Uterus (tissue), 4 donors: Measurements from ENCODE around the gene ASIC2. TPM values are rescaled to one million over a fixed set of nuclear protein-coding genes. Genes with fewer than 3 reads are reported as not detected.

Experiments used
- DNase-seq, 2 donors: peaks; one replicate each; pipeline ENCODE4 v3.0.0-alpha.2; 2019 to 2020
- H3K27ac ChIP-seq, 2 donors: fragments of 200-600 bp; sonication (generic); 1 replicate in 1 of 2; 2 replicates in 1 of 2; pipeline ENCODE4 v1.5.1; 2016 to 2018
- H3K27me3 ChIP-seq, 2 donors: fragments of 200-600 bp; sonication (generic); one replicate each; pipeline ENCODE4 v1.5.1; 2018 to 2019; ENCODE audit warnings: control low read depth in 1 of 2
- H3K36me3 ChIP-seq, 2 donors: fragments of 200-600 bp; sonication (generic); one replicate each; pipeline ENCODE4 v1.5.1; 2019; ENCODE audit warnings: control low read depth in 1 of 2
- H3K4me1 ChIP-seq, 2 donors: fragments of 200-600 bp; sonication (generic); one replicate each; pipeline ENCODE4 v1.5.1; 2018 to 2019; ENCODE audit warnings: control low read depth in 1 of 2
- H3K4me3 ChIP-seq, 2 donors: fragments of 200-600 bp; sonication (generic); 1 replicate in 1 of 2; 2 replicates in 1 of 2; pipeline ENCODE4 v1.5.1; 2018 to 2019; ENCODE audit warnings: mild to moderate bottlenecking in 1 of 2
- H3K9me3 ChIP-seq, 2 donors: fragments of 200-600 bp; sonication (generic); one replicate each; pipeline ENCODE4 v1.5.1; 2019; ENCODE audit warnings: control low read depth in 1 of 2
- POLR2A ChIP-seq, 2 donors: fragments of 450-650 bp; IDR thresholded peaks; one replicate each; pipeline ENCODE4 v1.6.1; 2016; ENCODE audit warnings: antibody characterized with exemption in 2 of 2, mild to moderate bottlenecking in 1 of 2, moderate library complexity in 1 of 2
- intact Hi-C: fragments of 100-400 bp; cut with DNase I; formaldehyde crosslinking; loops from one replicate; pipeline ENCODE4 v1.15.1; 2023; ENCODE audit warnings: low total_unique reads
- total RNA-seq, 4 donors: library from RNA; depleted of rRNA in 3 of 4; stranded (reverse); fragments of >200 nt in 3 of 4; gene quantifications; one replicate each; pipeline versions ENCODE4 v1.1.0 to v1.2.4, GENCODE V29; 2014 to 2023
- TF ChIP-seq, protein P1 (sequence below), 4 experiments: fragments of 200-600 bp in 2 of 4; fragments of 450-650 bp in 2 of 4; sonication (generic) in 2 of 4; IDR thresholded peaks; one replicate each; pipeline ENCODE4 v1.5.1; 2016 to 2019; ENCODE audit warnings: antibody characterized with exemption in 4 of 4, mild to moderate bottlenecking in 2 of 4, moderate library complexity in 1 of 4
- donor health status: DM: yes; HTN: yes; CAD: no.

The ASIC2 gene
- total RNA-seq, 4 donors from 2014 or later = 1.2 to 1.4 TPM; not detected in 2

DNA sequence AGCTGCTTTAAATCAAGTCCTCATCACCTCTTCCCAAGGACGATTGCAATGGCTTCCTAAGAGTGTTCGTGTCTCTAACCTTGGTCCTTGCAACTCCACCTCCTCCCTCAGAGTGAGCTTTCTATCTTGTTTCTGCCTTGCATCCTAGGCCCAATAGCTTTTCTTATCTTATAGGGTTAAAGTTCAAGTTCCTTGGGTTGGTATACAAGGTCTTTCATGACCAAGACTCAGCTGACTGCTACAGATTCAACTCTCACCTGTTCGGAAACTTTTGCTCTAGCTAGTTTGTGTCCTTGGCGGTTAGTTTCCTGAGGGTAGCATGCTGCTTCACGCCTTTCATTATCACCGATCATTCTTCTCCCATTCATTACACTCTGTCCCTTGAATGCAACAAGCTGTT is 290.8 kb downstream of the ASIC2 start:
- H3K9me3 ChIP-seq = no peaks in the 10 kb centered on the region
- DNase-seq = no peak
- intact Hi-C loops = no loop called here
- TF ChIP-seq POLR2A (IDR thresholded peaks at IDR 0.05) = no peak
- TF ChIP-seq, protein P1, sequence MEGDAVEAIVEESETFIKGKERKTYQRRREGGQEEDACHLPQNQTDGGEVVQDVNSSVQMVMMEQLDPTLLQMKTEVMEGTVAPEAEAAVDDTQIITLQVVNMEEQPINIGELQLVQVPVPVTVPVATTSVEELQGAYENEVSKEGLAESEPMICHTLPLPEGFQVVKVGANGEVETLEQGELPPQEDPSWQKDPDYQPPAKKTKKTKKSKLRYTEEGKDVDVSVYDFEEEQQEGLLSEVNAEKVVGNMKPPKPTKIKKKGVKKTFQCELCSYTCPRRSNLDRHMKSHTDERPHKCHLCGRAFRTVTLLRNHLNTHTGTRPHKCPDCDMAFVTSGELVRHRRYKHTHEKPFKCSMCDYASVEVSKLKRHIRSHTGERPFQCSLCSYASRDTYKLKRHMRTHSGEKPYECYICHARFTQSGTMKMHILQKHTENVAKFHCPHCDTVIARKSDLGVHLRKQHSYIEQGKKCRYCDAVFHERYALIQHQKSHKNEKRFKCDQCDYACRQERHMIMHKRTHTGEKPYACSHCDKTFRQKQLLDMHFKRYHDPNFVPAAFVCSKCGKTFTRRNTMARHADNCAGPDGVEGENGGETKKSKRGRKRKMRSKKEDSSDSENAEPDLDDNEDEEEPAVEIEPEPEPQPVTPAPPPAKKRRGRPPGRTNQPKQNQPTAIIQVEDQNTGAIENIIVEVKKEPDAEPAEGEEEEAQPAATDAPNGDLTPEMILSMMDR (IDR thresholded peaks at IDR 0.05) = no peak
- H3K27me3 ChIP-seq = no peaks in the 10 kb centered on the region
- no peaks in the 10 kb centered on the region for H3K36me3 ChIP-seq
- no peaks in the 10 kb centered on the region for H3K4me1 ChIP-seq
- no peak overlapping the region for H3K4me3 ChIP-seq
- H3K27ac ChIP-seq = no peak overlapping the region

DNA sequence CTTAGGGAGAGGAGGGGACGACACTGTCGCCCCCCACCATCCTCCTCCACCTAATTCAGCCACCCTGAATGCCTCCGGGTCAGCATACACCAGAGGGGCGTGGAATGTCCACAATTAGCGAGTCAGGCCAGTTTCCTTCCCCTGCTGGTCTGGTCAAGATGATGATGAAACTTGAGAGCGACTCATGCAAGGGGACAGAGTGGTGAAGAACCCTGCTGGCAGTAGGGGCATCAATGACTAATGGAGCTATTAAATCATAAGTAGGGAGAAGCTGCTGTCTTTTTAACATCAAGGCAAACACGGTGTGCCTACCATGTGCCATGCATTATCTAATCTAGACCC is 294.2 kb downstream of the ASIC2 start:
- Histone ChIP-seq H3K9me3 (no peaks in the 10 kb centered on the region), H3K27ac (no peak overlapping the region), H3K36me3 (no peaks in the 10 kb centered on the region), H3K4me1 (no peaks in the 10 kb centered on the region), H3K4me3 (no peak overlapping the region), H3K27me3 (no peaks in the 10 kb centered on the region)
- TF ChIP-seq, protein P1 (IDR thresholded peaks at IDR 0.05) = no peak
- TF ChIP-seq POLR2A (IDR thresholded peaks at IDR 0.05) = no peak
- intact Hi-C loops = no loop called here
- DNase-seq = no peak

DNA sequence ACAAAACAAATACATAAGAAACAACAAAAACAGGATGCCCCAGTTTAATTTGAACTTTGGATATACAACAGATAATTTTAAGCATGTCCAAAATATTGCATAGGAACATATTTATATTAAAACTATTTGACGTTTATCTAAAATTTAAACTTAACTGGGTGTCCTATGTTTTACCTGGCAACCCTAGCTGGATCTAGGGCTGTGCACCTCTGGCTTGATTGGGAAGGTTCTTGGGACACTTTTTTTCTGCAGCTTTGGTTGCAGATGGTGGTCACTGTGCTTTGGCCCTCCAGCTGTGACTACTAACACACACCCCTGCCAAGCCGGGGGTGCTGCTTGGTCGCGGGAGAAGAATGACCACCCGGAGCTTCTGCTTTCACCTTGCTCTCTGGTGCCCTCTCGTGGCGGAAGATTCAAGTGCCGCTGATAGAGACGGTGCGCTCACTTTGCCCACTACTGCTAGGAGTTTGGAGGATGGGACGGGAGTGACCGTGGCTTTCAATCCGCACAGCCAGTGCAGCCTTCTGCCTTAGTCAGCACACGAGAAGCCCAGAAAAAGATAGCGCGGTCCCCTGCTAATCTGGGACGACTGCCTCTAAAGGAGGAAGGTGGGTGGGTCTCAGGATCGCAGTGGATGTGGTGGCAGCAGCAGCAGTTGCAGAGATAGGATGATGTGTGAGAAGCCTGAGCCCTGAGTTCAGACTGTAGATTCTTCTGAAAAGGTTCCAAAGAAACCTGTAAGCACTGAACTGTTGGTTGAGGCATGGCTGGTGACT is 294.8 kb downstream of the ASIC2 start:
- peak; percentile 80 to 82 for DNase-seq
- no peaks in the 10 kb centered on the region for H3K36me3 ChIP-seq
- intact Hi-C loops = no loop called here
- no peak overlapping the region for H3K27ac ChIP-seq
- H3K4me3 ChIP-seq = no peak overlapping the region
- no peaks in the 10 kb centered on the region for H3K9me3 ChIP-seq
- no peaks in the 10 kb centered on the region for H3K27me3 ChIP-seq
- no peaks in the 10 kb centered on the region for H3K4me1 ChIP-seq
- no peak for TF ChIP-seq POLR2A (IDR thresholded peaks at IDR 0.05)
- TF ChIP-seq, protein P1 (IDR thresholded peaks at IDR 0.05) = peak; percentile 70 to 91 (median 76)

DNA sequence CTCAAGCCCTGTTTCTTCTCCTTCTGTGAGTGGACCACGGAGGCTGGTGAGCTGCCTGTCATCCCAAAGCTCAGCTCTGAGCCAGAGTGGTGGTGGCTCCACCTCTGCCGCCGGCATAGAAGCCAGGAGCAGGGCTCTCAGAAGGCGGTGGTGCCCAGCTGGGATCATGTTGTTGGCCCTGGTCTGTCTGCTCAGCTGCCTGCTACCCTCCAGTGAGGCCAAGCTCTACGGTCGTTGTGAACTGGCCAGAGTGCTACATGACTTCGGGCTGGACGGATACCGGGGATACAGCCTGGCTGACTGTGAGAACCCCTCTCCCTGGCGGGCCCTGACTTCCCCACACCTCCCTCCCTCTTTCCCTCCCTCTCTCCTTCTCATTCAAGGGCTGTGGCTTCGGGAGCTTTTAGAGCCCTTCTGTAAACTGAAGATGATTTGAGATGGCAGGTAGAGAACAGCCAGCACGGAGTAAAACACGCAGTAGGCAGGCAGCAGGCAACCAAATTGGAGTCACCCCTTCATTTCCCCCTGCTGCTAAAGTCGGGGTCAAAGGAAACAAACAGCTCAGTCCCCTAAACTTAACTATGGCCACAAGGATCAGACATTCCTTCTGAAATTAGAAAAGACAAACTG is 297.6 kb downstream of the ASIC2 start:
- intact Hi-C loops = no loop called here
- no peak overlapping the region for H3K4me3 ChIP-seq
- TF ChIP-seq POLR2A (IDR thresholded peaks at IDR 0.05) = no peak
- TF ChIP-seq, protein P1 (IDR thresholded peaks at IDR 0.05) = no peak
- H3K4me1 ChIP-seq = no peaks in the 10 kb centered on the region
- H3K36me3 ChIP-seq = no peaks in the 10 kb centered on the region
- no peak for DNase-seq
- H3K27me3 ChIP-seq = no peaks in the 10 kb centered on the region
- H3K9me3 ChIP-seq = no peaks in the 10 kb centered on the region
- H3K27ac ChIP-seq = no peak overlapping the region

DNA sequence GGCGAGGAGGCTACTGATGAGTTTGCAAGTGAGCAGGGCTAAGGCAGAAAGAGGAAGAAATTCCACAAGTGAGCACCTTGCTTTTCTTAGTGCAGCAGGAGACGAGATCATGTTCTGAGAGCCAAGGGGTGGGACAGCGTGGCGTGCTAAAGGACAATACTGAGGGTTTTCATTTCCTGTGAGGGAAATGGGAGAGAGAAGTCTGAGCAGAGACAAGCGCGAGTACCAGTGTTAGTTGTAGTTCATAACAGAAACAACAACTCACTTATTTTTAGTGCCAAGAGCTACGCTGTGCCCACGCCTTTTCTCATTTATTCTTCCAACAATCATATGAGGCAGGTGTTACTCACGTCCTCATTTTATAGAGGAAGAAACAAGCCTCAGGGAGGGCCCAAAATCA is 299.1 kb downstream of the ASIC2 start:
- intact Hi-C loops = no loop called here
- no peaks in the 10 kb centered on the region for H3K36me3 ChIP-seq
- H3K9me3 ChIP-seq = no peaks in the 10 kb centered on the region
- no peaks in the 10 kb centered on the region for H3K4me1 ChIP-seq
- no peaks in the 10 kb centered on the region for H3K27me3 ChIP-seq
- DNase-seq = no peak
- TF ChIP-seq, protein P1 (IDR thresholded peaks at IDR 0.05) = no peak
- no peak for TF ChIP-seq POLR2A (IDR thresholded peaks at IDR 0.05)
- no peak overlapping the region for H3K4me3 ChIP-seq
- no peak overlapping the region for H3K27ac ChIP-seq
